Measurements from ENCODE around the gene SOX12.

Gene SOX12

GRCh38 chr20:284172-284571, 41.2 kb upstream of the SOX12 start:
- no peak for DNase-seq (ENCODE audit: low read depth)
- H3K4me3 ChIP-seq (ENCODE audit: low read length), result no peak overlapping the region
- TF ChIP-seq CTCF (conservative IDR thresholded peaks at IDR 0.05; ENCODE audit: low read length), result no peak

- no peak overlapping the region for H3K4me3 ChIP-seq (ENCODE audit: low read length)
- no peak for DNase-seq (ENCODE audit: low read depth)
- TF ChIP-seq CTCF (conservative IDR thresholded peaks at IDR 0.05; ENCODE audit: low read length), result no peak
Measured at GRCh38 chr20:286508-286907, 38.8 kb upstream of the SOX12 start.

- TF ChIP-seq CTCF (conservative IDR thresholded peaks at IDR 0.05; ENCODE audit: low read length), result no peak
- no peak for DNase-seq (ENCODE audit: low read depth)
- no peak overlapping the region for H3K4me3 ChIP-seq (ENCODE audit: low read length)
Measured at GRCh38 chr20:288956-289692, 36.2 kb upstream of the SOX12 start.

- no peak for TF ChIP-seq CTCF (conservative IDR thresholded peaks at IDR 0.05; ENCODE audit: low read length)
- peak overlapping the region; percentile 91 for H3K4me3 ChIP-seq (ENCODE audit: low read length)
- no peak for DNase-seq (ENCODE audit: low read depth)
Measured at GRCh38 chr20:289693-290083, 35.7 kb upstream of the SOX12 start.

- peak within 1 kb of the TSS; percentile 91 for H3K4me3 ChIP-seq (ENCODE audit: low read length)
- peak; percentile 66 for TF ChIP-seq CTCF (conservative IDR thresholded peaks at IDR 0.05; ENCODE audit: low read length)
- DNase-seq (ENCODE audit: low read depth), result peak; percentile 93
Measured at GRCh38 chr20:290084-290831, 35.1 kb upstream of the SOX12 start, which contains the start of gene C20orf96. Gene C20orf96 (minus strand): TSS chr20:290750. CDS start chr20:290610, 140 bp downstream.

- no peak overlapping the region for H3K4me3 ChIP-seq (ENCODE audit: low read length)
- DNase-seq (ENCODE audit: low read depth), result no peak
- no peak for TF ChIP-seq CTCF (conservative IDR thresholded peaks at IDR 0.05; ENCODE audit: low read length)
Measured at GRCh38 chr20:294602-295001, 30.8 kb upstream of the SOX12 start.

- no peak overlapping the region for H3K4me3 ChIP-seq (ENCODE audit: low read length)
- DNase-seq (ENCODE audit: low read depth), result no peak
- no peak for TF ChIP-seq CTCF (conservative IDR thresholded peaks at IDR 0.05; ENCODE audit: low read length)
Measured at GRCh38 chr20:295804-296203, 29.5 kb upstream of the SOX12 start.

Measured in AG10803 (cell line).